ENCODE data around the gene COMT. TPM values are rescaled to one million over a fixed set of nuclear protein-coding genes. Genes with fewer than 3 reads are reported as not detected.
"Not testable (repeated sequence)": the region's sequence is repeated elsewhere in the genome, so short reads cannot be mapped to it uniquely, and the experiment has no call there.

Gene COMT
- polyA plus RNA-seq, 6 donors from 2014 or later: 62.2 to 76.0 (median 69.6) TPM

DNA sequence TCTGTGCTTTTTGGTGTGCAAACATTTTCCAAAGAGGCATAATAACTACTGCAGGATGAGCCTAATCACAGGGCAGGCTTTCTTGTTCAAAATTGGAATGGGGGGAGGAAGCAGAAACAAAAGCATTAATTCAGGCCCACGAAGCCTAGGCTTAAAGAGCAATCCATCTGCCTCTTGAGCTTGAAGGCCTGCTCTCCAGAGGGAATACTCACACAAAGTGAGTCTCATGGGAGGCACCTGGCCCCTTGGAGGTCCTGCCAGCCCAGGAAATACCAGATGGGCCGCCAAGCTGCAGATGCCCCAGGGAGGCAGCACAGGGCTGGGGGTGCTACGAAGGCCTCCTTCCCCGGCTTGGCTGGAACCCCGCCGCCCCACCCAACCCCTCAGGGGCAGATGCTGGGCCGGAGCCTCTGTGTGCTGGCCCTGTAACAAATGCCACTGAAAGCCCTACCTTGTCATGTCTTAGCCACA lies 39.3 kb upstream of the COMT start:
- Mint-ChIP-seq H3K27me3 (no peaks in the 10 kb centered on the region), H3K4me3 (no peak overlapping the region), H3K9me3 (no peaks in the 10 kb centered on the region), H3K36me3 (peaks cover 6% of the 10 kb centered on the region in 2 donors), H3K4me1 (no peaks in the 10 kb centered on the region), H3K27ac (no peak overlapping the region)
- DNase-seq: no peak
- ATAC-seq (ENCODE audit: low read depth in 2 of 2): no peak

DNA sequence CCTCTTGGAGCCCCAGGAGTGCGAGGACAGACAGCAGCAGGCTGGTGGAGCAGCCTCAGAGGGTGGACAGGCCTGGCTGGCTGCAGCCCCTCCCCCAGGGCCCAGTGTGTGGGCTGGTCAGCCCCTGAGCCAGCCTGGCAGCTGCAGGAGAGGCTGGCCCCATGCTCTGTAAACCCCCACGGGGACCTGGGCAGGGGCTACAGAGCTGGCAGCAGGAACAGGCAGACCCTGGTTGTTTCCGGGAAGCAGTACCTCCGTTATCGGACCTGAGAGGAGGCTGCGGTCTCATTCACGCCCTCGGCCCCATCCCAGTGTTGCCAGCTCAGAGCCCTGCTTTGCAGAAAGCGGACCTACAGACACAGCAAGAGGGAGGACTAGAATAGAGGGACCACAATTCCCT lies 38.5 kb upstream of the COMT start:
- DNase-seq (no peak), ATAC-seq (ENCODE audit: low read depth in 2 of 2) (no peak)
- Mint-ChIP-seq H3K9me3 (no peaks in the 10 kb centered on the region), H3K36me3 (peaks cover 4 to 6% of the 10 kb centered on the region in 2 donors), H3K4me3 (no peak overlapping the region), H3K4me1 (no peaks in the 10 kb centered on the region), H3K27me3 (no peaks in the 10 kb centered on the region), H3K27ac (no peak overlapping the region)

DNA sequence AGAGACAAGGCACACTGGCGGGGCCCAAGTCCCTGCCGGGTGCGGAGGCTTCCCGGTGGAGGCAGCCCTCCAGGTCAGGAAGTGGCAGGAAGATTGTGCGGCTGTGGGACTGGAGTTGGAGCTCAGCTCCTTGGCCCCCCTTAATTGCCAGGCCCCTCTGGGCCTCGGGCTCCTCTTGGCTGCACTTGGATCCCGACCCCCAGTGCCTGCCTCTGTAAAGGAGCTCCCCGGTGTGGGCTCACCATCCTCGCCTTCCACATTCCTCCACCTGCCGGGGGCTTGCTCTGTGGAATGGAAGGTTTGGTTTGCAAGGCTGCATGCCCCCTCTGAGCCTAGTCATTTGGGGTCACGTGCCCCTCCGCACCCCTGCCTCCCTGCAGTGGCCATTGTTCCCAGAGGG lies 38.1 kb upstream of the COMT start:
- H3K9me3 Mint-ChIP-seq: no peaks in the 10 kb centered on the region
- ATAC-seq (ENCODE audit: low read depth in 2 of 2) (no peak), DNase-seq (no peak)
- H3K27ac Mint-ChIP-seq: no peak overlapping the region
- no peak overlapping the region for H3K4me3 Mint-ChIP-seq
- no peaks in the 10 kb centered on the region for H3K27me3 Mint-ChIP-seq
- peaks cover 4 to 5% of the 10 kb centered on the region in 2 donors for H3K36me3 Mint-ChIP-seq
- no peaks in the 10 kb centered on the region for H3K4me1 Mint-ChIP-seq

DNA sequence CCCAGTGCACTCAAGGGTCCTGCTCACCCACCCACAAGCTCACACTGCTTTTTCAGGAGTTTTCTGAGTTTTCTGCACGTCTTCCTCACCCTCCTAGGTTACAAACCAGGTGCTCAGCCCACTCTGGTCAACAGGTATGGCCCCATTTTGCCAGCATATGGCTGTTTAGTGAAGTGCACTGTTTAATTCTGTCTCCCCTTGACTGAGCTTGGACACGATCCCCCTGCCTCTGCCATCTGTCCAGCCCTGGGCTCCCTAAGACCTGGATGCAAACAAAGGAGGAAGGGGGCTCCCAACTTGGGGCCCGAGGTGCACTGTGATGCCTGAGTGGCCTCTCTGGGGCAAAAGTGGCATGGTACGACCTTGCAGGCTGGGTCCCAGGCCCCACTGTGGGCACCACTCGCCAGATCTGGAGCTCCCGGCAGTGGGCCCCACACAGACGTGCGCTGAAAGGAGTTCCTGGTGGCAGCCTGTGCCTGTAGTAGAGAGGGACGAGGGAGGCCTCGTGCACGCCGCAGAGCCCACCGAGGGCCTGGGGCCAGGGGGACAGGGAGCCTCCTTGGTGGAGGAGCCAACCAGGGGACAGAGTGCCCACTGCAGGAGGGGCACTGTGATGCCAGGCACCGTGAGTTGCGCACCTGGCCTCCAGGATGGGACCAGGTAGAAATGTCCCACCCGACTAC lies 37.3 kb upstream of the COMT start:
- peak overlapping the region in 1 of 8 donors; percentile 66 for H3K4me3 Mint-ChIP-seq
- no peaks in the 10 kb centered on the region for H3K9me3 Mint-ChIP-seq
- DNase-seq (no peak), ATAC-seq (ENCODE audit: low read depth in 2 of 2) (no peak)
- peaks cover 0 to 4% of the 10 kb centered on the region in 2 donors for H3K36me3 Mint-ChIP-seq
- no peak overlapping the region for H3K27ac Mint-ChIP-seq
- H3K27me3 Mint-ChIP-seq: no peaks in the 10 kb centered on the region
- peaks cover 0 to 1% (median under 1%) of the 10 kb centered on the region in 3 donors for H3K4me1 Mint-ChIP-seq

GRCh38 chr22:19904935-19905334 lies 36.6 kb upstream of the COMT start:
- no peak for DNase-seq
- no peaks in the 10 kb centered on the region for H3K9me3 Mint-ChIP-seq
- H3K4me3 Mint-ChIP-seq: no peak overlapping the region
- no peak for ATAC-seq (ENCODE audit: low read depth in 2 of 2)
- H3K4me1 Mint-ChIP-seq: peaks cover 6 to 7% (median 7%) of the 10 kb centered on the region in 3 donors
- peaks cover 0 to 4% of the 10 kb centered on the region in 2 donors for H3K36me3 Mint-ChIP-seq
- no peaks in the 10 kb centered on the region for H3K27me3 Mint-ChIP-seq
- no peak overlapping the region for H3K27ac Mint-ChIP-seq

DNA sequence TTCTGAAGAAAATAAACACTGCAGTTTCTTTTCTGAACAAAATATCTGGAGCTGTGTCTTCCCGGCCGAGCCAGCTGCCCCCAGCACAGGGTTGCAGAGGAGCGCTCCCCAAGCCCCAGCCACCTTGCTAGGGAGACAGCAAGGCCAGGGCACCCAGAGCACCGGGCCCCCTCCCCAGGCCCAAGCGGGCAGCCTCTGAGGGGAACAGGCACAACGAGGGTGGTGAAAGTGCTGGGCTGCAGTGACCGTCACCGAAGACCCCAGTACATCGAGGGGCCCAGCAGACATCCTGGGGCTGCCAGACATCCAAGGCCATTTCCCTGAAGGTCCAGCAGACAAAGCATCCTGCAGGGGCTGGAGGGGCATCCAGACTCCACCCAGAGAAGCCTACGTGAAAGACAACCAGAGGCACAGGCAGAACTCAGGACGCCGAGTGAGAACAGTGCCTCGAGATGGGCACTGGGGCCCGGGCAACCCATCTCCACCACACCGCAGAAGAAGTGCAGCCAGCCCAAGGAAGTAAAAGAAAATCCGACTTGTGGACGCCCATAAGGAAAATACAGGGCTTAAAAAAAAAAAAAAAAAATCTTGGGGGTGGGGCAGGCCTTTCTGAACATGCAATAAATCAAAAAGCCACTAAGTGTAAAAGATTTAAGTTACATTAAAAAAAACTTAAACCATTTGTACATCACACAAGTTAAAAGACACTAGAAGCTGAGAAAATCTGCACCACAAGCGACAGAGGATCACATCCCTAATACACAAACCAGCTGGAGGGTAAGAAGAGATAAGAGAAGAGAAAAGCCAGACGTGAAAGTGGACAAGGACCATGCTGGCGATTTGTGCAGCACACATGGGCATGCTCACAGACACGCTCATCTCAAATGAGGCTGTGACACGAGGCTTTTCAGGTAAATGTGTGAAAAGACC lies 36.0 kb upstream of the COMT start:
- no peak for DNase-seq
- Mint-ChIP-seq H3K4me1 (peaks cover 7 to 10% (median 8%) of the 10 kb centered on the region in 3 donors), H3K27me3 (no peaks in the 10 kb centered on the region), H3K9me3 (no peaks in the 10 kb centered on the region), H3K36me3 (peaks cover 0 to 4% of the 10 kb centered on the region in 2 donors), H3K27ac (no peak overlapping the region), H3K4me3 (no peak overlapping the region)
- ATAC-seq (ENCODE audit: low read depth in 2 of 2): no peak

DNA sequence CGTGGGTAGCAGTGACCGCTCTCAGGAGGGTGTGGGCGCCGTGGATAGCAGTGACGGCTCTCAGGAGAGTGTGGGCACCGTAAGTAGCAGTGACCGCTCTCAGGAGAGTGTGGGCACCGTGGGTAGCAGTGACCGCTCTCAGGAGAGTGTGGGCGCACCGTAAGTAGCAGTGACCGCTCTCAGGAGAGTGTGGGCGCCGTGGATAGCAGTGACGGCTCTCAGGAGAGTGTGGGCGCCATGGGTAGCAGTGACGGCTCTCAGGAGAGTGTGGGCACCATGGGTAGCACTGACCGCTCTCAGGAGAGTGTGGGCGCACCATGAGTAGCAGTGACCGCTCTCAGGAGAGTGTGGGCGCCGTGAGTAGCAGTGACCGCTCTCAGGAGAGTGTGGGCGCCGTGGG lies 34.7 kb upstream of the COMT start:
- ATAC-seq (ENCODE audit: low read depth in 2 of 2); DNase-seq; H3K27me3 Mint-ChIP-seq; H3K4me3 Mint-ChIP-seq; H3K9me3 Mint-ChIP-seq; H3K36me3 Mint-ChIP-seq; H3K27ac Mint-ChIP-seq: not testable (repeated sequence)
- peaks cover 7 to 10% (median 8%) of the 10 kb centered on the region in 3 donors for H3K4me1 Mint-ChIP-seq

DNA sequence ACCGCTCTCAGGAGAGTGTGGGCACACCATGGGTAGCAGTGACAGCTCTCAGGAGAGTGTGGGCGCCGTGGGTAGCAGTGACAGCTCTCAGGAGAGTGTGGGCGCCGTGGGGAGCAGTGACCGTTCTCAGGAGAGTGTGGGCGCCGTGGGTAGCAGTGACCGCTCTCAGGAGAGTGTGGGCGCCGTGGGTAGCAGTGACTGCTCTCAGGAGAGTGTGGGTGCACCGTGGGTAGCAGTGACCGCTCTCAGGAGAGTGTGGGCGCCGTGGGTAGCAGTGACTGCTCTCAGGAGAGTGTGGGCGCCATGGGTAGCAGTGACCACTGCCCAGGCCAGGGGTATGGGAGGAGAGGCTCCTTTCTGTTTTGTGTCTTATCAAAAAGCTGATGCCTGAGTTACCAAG lies 33.7 kb upstream of the COMT start:
- not testable (repeated sequence) for ATAC-seq (ENCODE audit: low read depth in 2 of 2); H3K36me3 Mint-ChIP-seq; H3K27me3 Mint-ChIP-seq; H3K27ac Mint-ChIP-seq; H3K9me3 Mint-ChIP-seq; DNase-seq; H3K4me3 Mint-ChIP-seq
- H3K4me1 Mint-ChIP-seq: peaks cover 7 to 10% (median 8%) of the 10 kb centered on the region in 3 donors

DNA sequence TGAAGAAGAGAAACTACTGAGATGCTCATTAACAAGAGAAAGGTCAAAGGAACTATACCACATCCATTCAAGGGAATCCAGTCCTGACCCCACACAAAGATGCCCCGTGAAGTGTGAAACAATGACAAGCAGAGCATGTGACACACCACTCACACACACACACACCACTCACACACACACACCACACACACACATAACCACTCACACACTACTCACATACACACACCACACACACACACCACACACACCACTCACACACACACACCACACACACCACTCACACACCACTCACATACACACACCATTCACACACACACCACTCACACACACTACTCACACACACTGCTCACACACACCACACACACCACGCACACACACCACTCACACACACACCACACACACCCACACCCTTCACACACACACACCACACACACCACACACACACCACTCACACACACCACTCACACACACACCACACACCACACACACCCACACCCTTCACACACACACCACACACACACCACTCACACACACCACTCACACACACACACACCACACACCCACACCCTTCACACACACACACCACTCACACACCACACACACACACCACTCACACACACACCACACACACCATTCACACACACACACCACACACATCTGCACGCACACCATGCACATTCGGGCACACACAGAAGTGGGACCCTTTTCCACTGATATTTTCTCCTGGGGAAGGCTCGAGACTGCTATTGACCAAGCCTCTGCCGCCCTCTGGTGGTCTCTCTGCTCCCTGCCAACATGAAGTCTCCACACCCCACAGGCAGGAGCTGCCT lies 32.0 kb upstream of the COMT start:
- Mint-ChIP-seq H3K27ac (peak overlapping the region in 4 of 6 donors; percentile 2 to 95 (median 62)), H3K36me3 (peaks cover 12 to 16% of the 10 kb centered on the region in 2 donors), H3K9me3 (peaks cover 0 to 4% (median 0%) of the 10 kb centered on the region in 7 donors), H3K27me3 (no peaks in the 10 kb centered on the region), H3K4me3 (peak overlapping the region in 1 of 8 donors; percentile 52), H3K4me1 (peaks cover 7 to 10% (median 8%) of the 10 kb centered on the region in 3 donors)
- ATAC-seq (ENCODE audit: low read depth in 2 of 2) (peak; percentile 83 to 86), DNase-seq (peak; percentile 71)

DNA sequence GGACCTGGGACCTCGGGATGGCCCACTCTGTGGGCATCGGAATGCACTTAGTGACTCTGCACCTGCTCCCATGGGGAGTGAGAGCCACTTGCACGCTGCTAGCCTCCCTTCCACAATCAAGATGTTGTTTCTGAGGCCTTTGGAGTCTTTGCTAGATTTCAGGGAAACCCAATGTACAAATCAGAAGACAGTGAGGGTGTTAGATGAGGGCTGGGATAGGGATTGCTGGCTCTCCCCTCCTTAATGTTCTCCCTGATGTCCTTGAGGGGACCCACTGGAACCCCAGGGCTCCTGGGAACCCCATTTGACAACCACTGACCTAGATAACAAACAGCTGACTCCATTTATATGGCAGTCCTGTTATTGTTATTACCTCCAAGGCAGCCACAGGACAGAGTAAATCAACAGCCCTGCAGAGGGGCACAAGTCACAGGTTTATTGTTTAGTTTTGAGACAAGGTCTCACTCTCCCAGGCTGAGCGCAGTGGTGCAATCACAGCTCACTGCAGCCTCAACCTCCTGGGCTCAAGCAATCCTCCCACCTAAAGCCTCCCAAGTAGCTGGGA lies 31.3 kb upstream of the COMT start:
- peak overlapping the region in 1 of 8 donors; percentile 52 for H3K4me3 Mint-ChIP-seq
- peaks cover 19 to 22% of the 10 kb centered on the region in 2 donors for H3K36me3 Mint-ChIP-seq
- peaks cover 7 to 10% (median 8%) of the 10 kb centered on the region in 3 donors for H3K4me1 Mint-ChIP-seq
- DNase-seq (no peak), ATAC-seq (ENCODE audit: low read depth in 2 of 2) (no peak)
- H3K27ac Mint-ChIP-seq: no peak overlapping the region
- no peaks in the 10 kb centered on the region for H3K27me3 Mint-ChIP-seq
- peaks cover 0 to 4% (median 0%) of the 10 kb centered on the region in 7 donors for H3K9me3 Mint-ChIP-seq

DNA sequence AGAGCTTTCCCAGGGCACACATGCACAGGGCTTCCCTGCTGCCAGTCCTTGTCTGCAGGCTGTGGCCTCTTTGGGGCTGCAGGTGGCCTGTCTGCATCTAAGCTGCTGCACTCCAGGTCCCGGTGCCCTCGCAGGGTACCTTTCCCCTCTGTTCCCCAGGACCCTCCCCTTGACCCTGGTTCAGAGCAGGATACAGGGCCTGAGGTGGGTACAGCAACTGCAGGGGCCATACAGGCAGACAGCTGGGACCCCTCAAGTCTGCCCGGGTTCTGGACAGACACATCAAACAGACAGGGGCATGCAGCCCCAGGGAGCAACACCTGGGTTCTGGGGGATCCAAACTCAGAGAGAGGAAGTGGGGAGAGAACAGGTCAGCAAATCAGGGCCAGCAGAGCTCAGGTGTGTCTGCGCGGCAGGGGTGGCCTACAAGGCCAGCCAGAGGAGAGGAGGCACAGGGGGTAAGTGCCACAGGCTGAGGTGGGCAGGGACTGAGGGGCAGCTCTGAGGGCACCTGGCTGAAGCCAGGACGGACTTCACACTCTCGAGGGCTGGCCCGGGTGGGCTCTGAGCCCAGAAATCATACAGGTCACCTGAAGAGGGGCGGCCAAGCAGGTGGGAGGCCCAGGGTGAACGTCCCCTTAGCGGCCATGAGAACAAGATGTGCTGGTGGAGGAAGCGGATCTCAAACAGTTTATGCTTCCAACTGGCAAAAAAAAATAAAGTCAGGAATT lies 29.9 kb upstream of the COMT start:
- no peak overlapping the region for H3K27ac Mint-ChIP-seq
- H3K9me3 Mint-ChIP-seq: peaks cover 0 to 4% (median 0%) of the 10 kb centered on the region in 7 donors
- H3K4me3 Mint-ChIP-seq: no peak overlapping the region
- no peak for ATAC-seq (ENCODE audit: low read depth in 2 of 2)
- peaks cover 7 to 10% (median 8%) of the 10 kb centered on the region in 3 donors for H3K4me1 Mint-ChIP-seq
- H3K27me3 Mint-ChIP-seq: no peaks in the 10 kb centered on the region
- no peak for DNase-seq
- peaks cover 21 to 22% of the 10 kb centered on the region in 2 donors for H3K36me3 Mint-ChIP-seq

- no peaks in the 10 kb centered on the region for H3K27me3 Mint-ChIP-seq
- no peak overlapping the region for H3K4me3 Mint-ChIP-seq
- H3K36me3 Mint-ChIP-seq: peaks cover 21 to 22% of the 10 kb centered on the region in 2 donors
- peaks cover 7 to 10% (median 8%) of the 10 kb centered on the region in 3 donors for H3K4me1 Mint-ChIP-seq
- DNase-seq (no peak), ATAC-seq (ENCODE audit: low read depth in 2 of 2) (no peak)
- no peak overlapping the region for H3K27ac Mint-ChIP-seq
- H3K9me3 Mint-ChIP-seq: peaks cover 0 to 4% (median 0%) of the 10 kb centered on the region in 7 donors
Measured at GRCh38 chr22:19912271-19912999, 29.1 kb upstream of the COMT start.
